ENCODE data around the gene FAM149B1. TPM values are rescaled to one million over a fixed set of nuclear protein-coding genes. Genes with fewer than 3 reads are reported as not detected.

FAM149B1 gene
- polyA plus RNA-seq, 1 donor from 2014 or later = 53.5 TPM

- H3K9me2 ChIP-seq (ENCODE audit: insufficient read depth, low read length) = no peaks in the 10 kb centered on the region
- H3F3A ChIP-seq (ENCODE audit: insufficient read depth, low read length, poor library complexity, severe bottlenecking) = no peaks in the 10 kb centered on the region
- H3K36me3 ChIP-seq (ENCODE audit: insufficient read depth, low read length) = peaks cover 10% of the 10 kb centered on the region
- no peak overlapping the region for H2AFZ ChIP-seq (ENCODE audit: low read depth, low read length)
- no peaks in the 10 kb centered on the region for H3K79me2 ChIP-seq (replicated peaks; ENCODE audit: insufficient read depth, low read length)
- no peaks in the 10 kb centered on the region for H4K20me1 ChIP-seq (ENCODE audit: insufficient read depth)
- no peak overlapping the region for H3K4me3 ChIP-seq (ENCODE audit: low read length)
- no peaks in the 10 kb centered on the region for H3K27me3 ChIP-seq (ENCODE audit: insufficient read depth, low read depth, low read length)
- H3K9me3 ChIP-seq (ENCODE audit: low read length) = no peaks in the 10 kb centered on the region
- no peak overlapping the region for H3K4me2 ChIP-seq (ENCODE audit: low read length)
- no peak overlapping the region for H3K27ac ChIP-seq (ENCODE audit: low read length)
- no peak overlapping the region for H3K9ac ChIP-seq (ENCODE audit: low read length)
- TF ChIP-seq EP300 (conservative IDR thresholded peaks at IDR 0.05; ENCODE audit: poor library complexity, severe bottlenecking) = no peak
- TF ChIP-seq, protein P1, sequence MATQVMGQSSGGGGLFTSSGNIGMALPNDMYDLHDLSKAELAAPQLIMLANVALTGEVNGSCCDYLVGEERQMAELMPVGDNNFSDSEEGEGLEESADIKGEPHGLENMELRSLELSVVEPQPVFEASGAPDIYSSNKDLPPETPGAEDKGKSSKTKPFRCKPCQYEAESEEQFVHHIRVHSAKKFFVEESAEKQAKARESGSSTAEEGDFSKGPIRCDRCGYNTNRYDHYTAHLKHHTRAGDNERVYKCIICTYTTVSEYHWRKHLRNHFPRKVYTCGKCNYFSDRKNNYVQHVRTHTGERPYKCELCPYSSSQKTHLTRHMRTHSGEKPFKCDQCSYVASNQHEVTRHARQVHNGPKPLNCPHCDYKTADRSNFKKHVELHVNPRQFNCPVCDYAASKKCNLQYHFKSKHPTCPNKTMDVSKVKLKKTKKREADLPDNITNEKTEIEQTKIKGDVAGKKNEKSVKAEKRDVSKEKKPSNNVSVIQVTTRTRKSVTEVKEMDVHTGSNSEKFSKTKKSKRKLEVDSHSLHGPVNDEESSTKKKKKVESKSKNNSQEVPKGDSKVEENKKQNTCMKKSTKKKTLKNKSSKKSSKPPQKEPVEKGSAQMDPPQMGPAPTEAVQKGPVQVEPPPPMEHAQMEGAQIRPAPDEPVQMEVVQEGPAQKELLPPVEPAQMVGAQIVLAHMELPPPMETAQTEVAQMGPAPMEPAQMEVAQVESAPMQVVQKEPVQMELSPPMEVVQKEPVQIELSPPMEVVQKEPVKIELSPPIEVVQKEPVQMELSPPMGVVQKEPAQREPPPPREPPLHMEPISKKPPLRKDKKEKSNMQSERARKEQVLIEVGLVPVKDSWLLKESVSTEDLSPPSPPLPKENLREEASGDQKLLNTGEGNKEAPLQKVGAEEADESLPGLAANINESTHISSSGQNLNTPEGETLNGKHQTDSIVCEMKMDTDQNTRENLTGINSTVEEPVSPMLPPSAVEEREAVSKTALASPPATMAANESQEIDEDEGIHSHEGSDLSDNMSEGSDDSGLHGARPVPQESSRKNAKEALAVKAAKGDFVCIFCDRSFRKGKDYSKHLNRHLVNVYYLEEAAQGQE (IDR thresholded peaks at IDR 0.05; ENCODE audit: borderline replicate concordance) = no peak
These were observed 15.9 kb upstream of the FAM149B1 start for GRCh38 chr10:73152009-73152408.

GRCh38 chr10:73156054-73156453 is 11.9 kb upstream of the FAM149B1 start:
- Histone ChIP-seq H3F3A (ENCODE audit: insufficient read depth, low read length, poor library complexity, severe bottlenecking) (no peaks in the 10 kb centered on the region), H3K9me2 (ENCODE audit: insufficient read depth, low read length) (no peaks in the 10 kb centered on the region), H3K27me3 (ENCODE audit: insufficient read depth, low read depth, low read length) (no peaks in the 10 kb centered on the region), H3K9me3 (ENCODE audit: low read length) (no peaks in the 10 kb centered on the region), H3K27ac (ENCODE audit: low read length) (no peak overlapping the region), H3K4me3 (ENCODE audit: low read length) (no peak overlapping the region), H4K20me1 (ENCODE audit: insufficient read depth) (no peaks in the 10 kb centered on the region), H3K9ac (ENCODE audit: low read length) (no peak overlapping the region), H3K36me3 (ENCODE audit: insufficient read depth, low read length) (peaks cover 10% of the 10 kb centered on the region), H2AFZ (ENCODE audit: low read depth, low read length) (no peak overlapping the region), H3K4me2 (ENCODE audit: low read length) (no peak overlapping the region), H3K79me2 (replicated peaks; ENCODE audit: insufficient read depth, low read length) (peaks cover 4% of the 10 kb centered on the region)
- TF ChIP-seq MXI1 (conservative IDR thresholded peaks at IDR 0.05; ENCODE audit: poor library complexity, severe bottlenecking) = no peak
- TF ChIP-seq TAF1 (IDR thresholded peaks at IDR 0.05; ENCODE audit: low read depth) = no peak
- no peak for TF ChIP-seq RAD21 (conservative IDR thresholded peaks at IDR 0.05)
- TF ChIP-seq EP300 (conservative IDR thresholded peaks at IDR 0.05; ENCODE audit: poor library complexity, severe bottlenecking) = no peak
- TF ChIP-seq POLR2AphosphoS5 (IDR thresholded peaks at IDR 0.05) = no peak
- no peak for TF ChIP-seq SMC3 (conservative IDR thresholded peaks at IDR 0.05; ENCODE audit: poor library complexity)
- TF ChIP-seq, protein P2, sequence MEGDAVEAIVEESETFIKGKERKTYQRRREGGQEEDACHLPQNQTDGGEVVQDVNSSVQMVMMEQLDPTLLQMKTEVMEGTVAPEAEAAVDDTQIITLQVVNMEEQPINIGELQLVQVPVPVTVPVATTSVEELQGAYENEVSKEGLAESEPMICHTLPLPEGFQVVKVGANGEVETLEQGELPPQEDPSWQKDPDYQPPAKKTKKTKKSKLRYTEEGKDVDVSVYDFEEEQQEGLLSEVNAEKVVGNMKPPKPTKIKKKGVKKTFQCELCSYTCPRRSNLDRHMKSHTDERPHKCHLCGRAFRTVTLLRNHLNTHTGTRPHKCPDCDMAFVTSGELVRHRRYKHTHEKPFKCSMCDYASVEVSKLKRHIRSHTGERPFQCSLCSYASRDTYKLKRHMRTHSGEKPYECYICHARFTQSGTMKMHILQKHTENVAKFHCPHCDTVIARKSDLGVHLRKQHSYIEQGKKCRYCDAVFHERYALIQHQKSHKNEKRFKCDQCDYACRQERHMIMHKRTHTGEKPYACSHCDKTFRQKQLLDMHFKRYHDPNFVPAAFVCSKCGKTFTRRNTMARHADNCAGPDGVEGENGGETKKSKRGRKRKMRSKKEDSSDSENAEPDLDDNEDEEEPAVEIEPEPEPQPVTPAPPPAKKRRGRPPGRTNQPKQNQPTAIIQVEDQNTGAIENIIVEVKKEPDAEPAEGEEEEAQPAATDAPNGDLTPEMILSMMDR (IDR thresholded peaks at IDR 0.05; ENCODE audit: poor library complexity, severe bottlenecking) = no peak
- TF ChIP-seq EZH2 (IDR thresholded peaks at IDR 0.05; ENCODE audit: borderline replicate concordance, insufficient read depth, low read length, poor library complexity, severe bottlenecking) = no peak
- TF ChIP-seq, protein P1 (IDR thresholded peaks at IDR 0.05; ENCODE audit: borderline replicate concordance) = no peak

Data from neural cell (in vitro differentiated cells).